MCF 10A (cell line): Measurements from ENCODE around the gene SUPT6H. TPM values are rescaled to one million over a fixed set of nuclear protein-coding genes. Genes with fewer than 3 reads are reported as not detected.

Experiments used
- BruUV-seq: library from RNA; stranded (reverse); fragments of 400-500 nt; replicated peaks from 2 replicates; lab custom pipeline; 2021; lab: Mats Ljungman, UMichigan
- CTCF ChIA-PET: fragments of 300-600 bp; sonication (Branson Sonifier 250); formaldehyde crosslinking; extraction: SDS; loops from one replicate; lab custom pipeline; 2021; ENCODE audit warnings: antibody characterized with exemption, inconsistent platforms; lab: Yijun Ruan, JAX
- POLR2A ChIA-PET: fragments of 300-600, 350-650 bp; sonication (Branson Sonifier 250); formaldehyde crosslinking; extraction: SDS; loops from one replicate; lab custom pipeline; 2020; ENCODE audit warnings: antibody characterized with exemption, inconsistent platforms; lab: Yijun Ruan, JAX
- DNase-seq: peaks from one replicate; pipeline ENCODE4 v3.0.0-alpha.2; 2018; ENCODE audit not compliant: unreplicated experiment
- H3K27ac Mint-ChIP-seq: one replicate; pipeline ENCODE4 v1.8.0; 2022; ENCODE audit warnings: mild to moderate bottlenecking, low read depth, mixed read lengths; ENCODE audit not compliant: unreplicated experiment
- H3K27me3 Mint-ChIP-seq: one replicate; pipeline ENCODE4 v1.8.0; 2022; ENCODE audit warnings: mixed read lengths; ENCODE audit not compliant: insufficient read depth, unreplicated experiment
- H3K36me3 Mint-ChIP-seq: one replicate; pipeline ENCODE4 v1.8.0; 2022; ENCODE audit warnings: mild to moderate bottlenecking, moderate library complexity, mixed read lengths; ENCODE audit not compliant: insufficient read depth, unreplicated experiment
- H3K4me1 Mint-ChIP-seq: one replicate; pipeline ENCODE4 v1.8.0; 2022; ENCODE audit warnings: mixed read lengths; ENCODE audit not compliant: insufficient read depth, unreplicated experiment
- H3K4me3 Mint-ChIP-seq: one replicate; pipeline ENCODE4 v1.8.0; 2022; ENCODE audit warnings: mild to moderate bottlenecking, moderate library complexity, mixed read lengths; ENCODE audit not compliant: unreplicated experiment
- H3K9me3 Mint-ChIP-seq: one replicate; pipeline ENCODE4 v1.8.0; 2022; ENCODE audit warnings: mixed read lengths; ENCODE audit not compliant: unreplicated experiment
- intact Hi-C: fragments of 100-400 bp; cut with micrococcal nuclease; formaldehyde crosslinking; loops from 2 replicates; pipeline ENCODE4 v1.14.1; 2022
- total RNA-seq: library from RNA; stranded (reverse); gene quantifications from 2 replicates; pipeline ENCODE4 v1.2.3, GENCODE V29; 2022
- TF ChIP-seq, protein P1 (sequence below): fragments of 200-600 bp; IDR thresholded peaks from one replicate; pipeline ENCODE4 v1.8.0; 2022; ENCODE audit warnings: antibody characterized with exemption, mild to moderate bottlenecking; ENCODE audit not compliant: unreplicated experiment

The SUPT6H gene
- total RNA-seq, 1 experiment from 2014 or later, result 81.7 TPM

DNA sequence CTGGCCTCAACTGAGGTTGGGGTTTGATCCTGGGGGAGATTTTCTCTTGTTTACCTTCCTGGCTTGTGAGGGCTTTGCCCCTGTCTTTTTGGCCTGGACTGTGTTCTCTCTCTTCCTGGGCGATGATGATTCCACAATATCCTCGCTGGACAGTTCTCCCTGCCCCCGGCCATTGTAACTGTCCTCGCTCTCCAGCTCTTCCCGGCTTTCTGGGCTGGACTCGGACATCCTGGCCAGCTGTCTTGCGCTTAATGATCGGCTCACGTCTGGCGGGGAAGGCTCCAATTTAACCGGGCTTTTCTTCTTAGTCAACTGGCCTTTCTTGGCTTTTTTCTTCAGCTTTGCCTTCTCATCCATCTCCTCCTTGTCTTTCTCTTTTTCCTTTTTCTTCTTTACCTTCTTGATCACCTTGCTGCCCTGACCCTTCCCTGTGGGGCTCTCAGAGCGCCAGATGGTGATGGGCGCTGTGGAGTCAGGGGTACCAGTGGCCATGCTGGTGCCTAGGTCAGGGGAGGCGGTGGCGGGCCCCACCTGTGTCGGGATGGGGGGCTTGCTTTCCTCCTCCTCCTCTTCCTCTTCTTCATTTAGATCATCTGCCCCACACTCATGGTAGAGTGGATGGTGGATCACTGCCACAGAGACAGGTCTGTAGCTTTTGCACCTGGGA, 41.7 kb downstream of the SUPT6H start:
- Mint-ChIP-seq H3K27ac (no peak overlapping the region), H3K27me3 (no peaks in the 10 kb centered on the region), H3K4me3 (no peak overlapping the region), H3K4me1 (no peaks in the 10 kb centered on the region), H3K9me3 (no peaks in the 10 kb centered on the region), H3K36me3 (peaks cover 45% of the 10 kb centered on the region)
- intact Hi-C loops, result no loop called here
- DNase-seq, result no peak
- BruUV-seq, result no TSS peak
- POLR2A ChIA-PET, result interaction anchor here (0.6 to 1.6 kb wide), 4 partner anchors 9 to 755 kb away, joined by 3 to 6 read pairs (median 3); partner anchors contain the start of genes BLTP2 and RPL23A
- TF ChIP-seq, protein P1, sequence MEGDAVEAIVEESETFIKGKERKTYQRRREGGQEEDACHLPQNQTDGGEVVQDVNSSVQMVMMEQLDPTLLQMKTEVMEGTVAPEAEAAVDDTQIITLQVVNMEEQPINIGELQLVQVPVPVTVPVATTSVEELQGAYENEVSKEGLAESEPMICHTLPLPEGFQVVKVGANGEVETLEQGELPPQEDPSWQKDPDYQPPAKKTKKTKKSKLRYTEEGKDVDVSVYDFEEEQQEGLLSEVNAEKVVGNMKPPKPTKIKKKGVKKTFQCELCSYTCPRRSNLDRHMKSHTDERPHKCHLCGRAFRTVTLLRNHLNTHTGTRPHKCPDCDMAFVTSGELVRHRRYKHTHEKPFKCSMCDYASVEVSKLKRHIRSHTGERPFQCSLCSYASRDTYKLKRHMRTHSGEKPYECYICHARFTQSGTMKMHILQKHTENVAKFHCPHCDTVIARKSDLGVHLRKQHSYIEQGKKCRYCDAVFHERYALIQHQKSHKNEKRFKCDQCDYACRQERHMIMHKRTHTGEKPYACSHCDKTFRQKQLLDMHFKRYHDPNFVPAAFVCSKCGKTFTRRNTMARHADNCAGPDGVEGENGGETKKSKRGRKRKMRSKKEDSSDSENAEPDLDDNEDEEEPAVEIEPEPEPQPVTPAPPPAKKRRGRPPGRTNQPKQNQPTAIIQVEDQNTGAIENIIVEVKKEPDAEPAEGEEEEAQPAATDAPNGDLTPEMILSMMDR, result no peak
- CTCF ChIA-PET, result no interaction called here

DNA sequence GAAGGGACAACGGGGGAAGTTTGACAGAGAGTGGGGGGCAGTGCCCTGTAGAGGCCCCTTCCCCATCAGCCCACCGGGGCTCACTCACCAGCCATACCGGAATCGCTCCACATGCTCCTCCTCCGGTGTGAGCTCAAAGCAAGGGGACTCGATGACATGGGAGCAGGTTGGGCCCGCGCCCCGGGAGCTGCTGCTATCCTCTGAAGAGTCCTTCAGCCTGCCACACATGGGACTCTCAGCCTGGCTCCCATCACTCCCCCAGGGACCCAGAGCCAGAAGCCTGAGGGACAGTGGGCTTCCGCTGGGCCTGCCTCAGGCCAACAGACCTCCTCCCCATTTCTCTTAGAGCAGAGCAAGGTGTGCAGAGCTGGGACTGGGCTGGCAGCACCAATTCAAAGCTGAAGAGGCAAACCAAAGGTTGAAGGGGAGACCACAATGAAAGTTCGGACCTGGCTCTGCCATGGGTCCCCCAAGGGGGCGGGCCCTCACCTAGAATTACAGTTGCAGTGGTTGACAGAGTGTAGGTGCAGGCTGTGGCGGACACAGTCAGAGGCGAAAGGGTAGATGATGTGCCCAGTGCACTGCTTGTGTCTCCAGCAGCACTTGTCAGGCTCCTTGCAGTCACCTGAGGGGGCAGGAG, 42.3 kb downstream of the SUPT6H start:
- no peaks in the 10 kb centered on the region for H3K9me3 Mint-ChIP-seq
- H3K27ac Mint-ChIP-seq, result no peak overlapping the region
- H3K36me3 Mint-ChIP-seq, result peaks cover 39% of the 10 kb centered on the region
- intact Hi-C loops, result no loop called here
- ChIA-PET POLR2A (interaction anchor here (0.6 to 1.2 kb wide), 3 partner anchors 9 to 754 kb away, joined by 3 read pairs; partner anchors contain the start of gene RPL23A), CTCF (interaction anchor here (1.2 kb wide), 1 partner anchor 12 kb away, joined by 3 read pairs; no protein-coding TSS in a partner anchor)
- H3K27me3 Mint-ChIP-seq, result no peaks in the 10 kb centered on the region
- no TSS peak for BruUV-seq
- H3K4me3 Mint-ChIP-seq, result no peak overlapping the region
- no peaks in the 10 kb centered on the region for H3K4me1 Mint-ChIP-seq
- TF ChIP-seq, protein P1, result no peak
- no peak for DNase-seq

DNA sequence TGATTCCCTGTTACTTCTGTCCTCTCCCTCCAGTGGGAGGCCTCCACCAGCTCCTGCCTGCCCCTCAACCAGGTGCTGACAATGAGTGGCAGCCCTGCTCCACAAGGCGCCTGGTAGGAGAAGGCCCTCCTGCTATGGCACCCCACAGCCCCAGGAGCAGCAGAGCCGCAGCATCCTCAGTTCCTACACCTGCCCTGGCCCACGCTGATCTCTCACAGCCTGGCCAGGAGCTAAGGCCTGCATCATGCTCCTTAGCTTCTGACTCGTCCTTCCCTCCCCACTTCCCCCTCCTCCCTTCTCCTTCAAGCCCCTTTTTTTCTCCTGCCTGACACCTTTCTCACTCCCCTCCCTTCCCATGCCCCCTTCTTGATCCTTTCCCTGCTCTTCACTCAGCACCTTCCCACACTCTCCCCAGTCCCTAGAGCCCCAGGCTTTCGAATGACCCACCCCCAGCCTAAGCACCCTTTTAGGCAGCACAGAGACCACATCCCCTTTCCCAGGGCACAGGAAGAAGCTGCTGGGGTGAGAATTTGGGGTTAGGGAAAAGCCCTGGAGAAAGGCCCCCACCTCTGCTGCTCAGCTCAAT, 43.2 kb downstream of the SUPT6H start:
- no peak for DNase-seq
- POLR2A ChIA-PET, result interaction anchor here (0.6 to 2.2 kb wide), 4 partner anchors 8 to 881 kb away, joined by 3 to 7 read pairs (median 3); partner anchors contain the start of gene RPL23A
- Mint-ChIP-seq H3K36me3 (peaks cover 30% of the 10 kb centered on the region), H3K27me3 (no peaks in the 10 kb centered on the region), H3K9me3 (no peaks in the 10 kb centered on the region), H3K4me1 (no peaks in the 10 kb centered on the region), H3K27ac (no peak overlapping the region), H3K4me3 (no peak overlapping the region)
- intact Hi-C loops, result no loop called here
- BruUV-seq, result no TSS peak
- CTCF ChIA-PET, result interaction anchor here (0.6 to 1.2 kb wide), 2 partner anchors 12 to 457 kb away, joined by 3 read pairs; no protein-coding TSS in a partner anchor
- TF ChIP-seq, protein P1, result no peak
